ENCODE results near the gene RILPL2. TPM values are rescaled to one million over a fixed set of nuclear protein-coding genes. Genes with fewer than 3 reads are reported as not detected.
"Not testable (repeated sequence)": the region's sequence is repeated elsewhere in the genome, so short reads cannot be mapped to it uniquely, and the experiment has no call there.

RILPL2 gene, protein sequence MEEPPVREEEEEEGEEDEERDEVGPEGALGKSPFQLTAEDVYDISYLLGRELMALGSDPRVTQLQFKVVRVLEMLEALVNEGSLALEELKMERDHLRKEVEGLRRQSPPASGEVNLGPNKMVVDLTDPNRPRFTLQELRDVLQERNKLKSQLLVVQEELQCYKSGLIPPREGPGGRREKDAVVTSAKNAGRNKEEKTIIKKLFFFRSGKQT
- total RNA-seq (2014; rRNA removed; shearing (Covaris generic)), result 2.5 and 2.8 TPM in 2 replicates
- polyA plus RNA-seq (2016; fragmentation: Nextera tagmentation; extraction: Ambion mirVana), result 4.1 and 4.4 TPM in 2 replicates

- Histone ChIP-seq H3K9me2 (ENCODE audit: insufficient read depth) (no peaks in the 10 kb centered on the region), H3K27me3 (replicated peaks; ENCODE audit: insufficient read depth) (no peaks in the 10 kb centered on the region), H3K4me1 (ENCODE audit: insufficient read depth) (0 out of 2 replicates have a peak, but pooled peaks cover 4% of the 10 kb centered on the region), H2AFZ (peak within 1 kb of the TSS; percentile 87), H4K20me1 (ENCODE audit: insufficient read depth) (no peaks in the 10 kb centered on the region), H3K36me3 (ENCODE audit: low read depth) (no peaks in the 10 kb centered on the region), H3F3A (ENCODE audit: insufficient read depth) (no peaks in the 10 kb centered on the region), H3K27ac (peak within 1 kb of the TSS; percentile 64), H3K9me3 (ENCODE audit: low read depth) (no peaks in the 10 kb centered on the region), H3K4me3 (peak within 1 kb of the TSS; percentile 91), H3K9ac (peak within 1 kb of the TSS; percentile 88), H3K79me2 (ENCODE audit: insufficient read depth) (peaks cover 43% of the 10 kb centered on the region), H3K4me2 (ENCODE audit: unreplicated experiment) (peak within 1 kb of the TSS; percentile 95)
- TF ChIP-seq EZH2phosphoT487 (IDR thresholded peaks at IDR 0.05; ENCODE audit: insufficient read depth, low read depth), result no peak
- TF ChIP-seq EZH2 (IDR thresholded peaks at IDR 0.05; ENCODE audit: insufficient read depth, poor library complexity, severe bottlenecking), result no peak
- in situ Hi-C loops (cut with MboI), result no loop called here
- WGBS, 2 experiments (ENCODE audit: low coverage in 1 of 2, low lambda C conversion rate in 2 of 2, missing lambda C conversion rate in 2 of 2), result 1% methylated on average over 41 to 69 of the region's 69 CpGs
- peak; percentile 93 for DNase-seq
Measured at GRCh38 chr12:123436017-123436964, at the start of gene RILPL2. RILPL2 (minus strand) TSS chr12:123436684; CDS start chr12:123436420, 264 bp downstream.

GRCh38 chr12:123485756-123486155, 49.3 kb upstream of the RILPL2 start:
- in situ Hi-C loops (cut with MboI), result no loop called here
- no peaks in the 10 kb centered on the region for H3K4me1 ChIP-seq (ENCODE audit: insufficient read depth)
- H3K79me2 ChIP-seq (ENCODE audit: insufficient read depth), result no peaks in the 10 kb centered on the region
- no peak overlapping the region for H3K4me3 ChIP-seq
- no peak overlapping the region for H3K9ac ChIP-seq
- H3K9me3 ChIP-seq (ENCODE audit: low read depth), result no peaks in the 10 kb centered on the region
- no peaks in the 10 kb centered on the region for H3K9me2 ChIP-seq (ENCODE audit: insufficient read depth)
- no peak for DNase-seq
- H3K36me3 ChIP-seq (ENCODE audit: low read depth), result no peaks in the 10 kb centered on the region
- TF ChIP-seq EZH2phosphoT487 (IDR thresholded peaks at IDR 0.05; ENCODE audit: insufficient read depth, low read depth) (no peak), EZH2 (IDR thresholded peaks at IDR 0.05; ENCODE audit: insufficient read depth, poor library complexity, severe bottlenecking) (no peak)
- no peak overlapping the region for H3K27ac ChIP-seq
- H3K27me3 ChIP-seq (replicated peaks; ENCODE audit: insufficient read depth), result no peaks in the 10 kb centered on the region
- no peaks in the 10 kb centered on the region for H4K20me1 ChIP-seq (ENCODE audit: insufficient read depth)
- H3F3A ChIP-seq (ENCODE audit: insufficient read depth), result no peaks in the 10 kb centered on the region
- 77 to 88% methylated on average over 14 of the region's 14 CpGs for WGBS, 2 experiments (ENCODE audit: low coverage in 1 of 2, low lambda C conversion rate in 2 of 2, missing lambda C conversion rate in 2 of 2)
- H2AFZ ChIP-seq, result no peak overlapping the region
- no peak overlapping the region for H3K4me2 ChIP-seq (ENCODE audit: unreplicated experiment)

GRCh38 chr12:123483602-123484248, 47.2 kb upstream of the RILPL2 start:
- no peaks in the 10 kb centered on the region for H3K9me2 ChIP-seq (ENCODE audit: insufficient read depth)
- H3K27ac ChIP-seq, result no peak overlapping the region
- no peaks in the 10 kb centered on the region for H4K20me1 ChIP-seq (ENCODE audit: insufficient read depth)
- H3F3A ChIP-seq (ENCODE audit: insufficient read depth), result no peaks in the 10 kb centered on the region
- 77 to 83% methylated on average over 11 to 18 of the region's 18 CpGs for WGBS, 2 experiments (ENCODE audit: low coverage in 1 of 2, low lambda C conversion rate in 2 of 2, missing lambda C conversion rate in 2 of 2)
- TF ChIP-seq EZH2 (IDR thresholded peaks at IDR 0.05; ENCODE audit: insufficient read depth, poor library complexity, severe bottlenecking), result no peak
- TF ChIP-seq EZH2phosphoT487 (IDR thresholded peaks at IDR 0.05; ENCODE audit: insufficient read depth, low read depth), result no peak
- DNase-seq, result no peak
- no peak overlapping the region for H3K9ac ChIP-seq
- no peaks in the 10 kb centered on the region for H3K9me3 ChIP-seq (ENCODE audit: low read depth)
- no peaks in the 10 kb centered on the region for H3K27me3 ChIP-seq (replicated peaks; ENCODE audit: insufficient read depth)
- no peaks in the 10 kb centered on the region for H3K36me3 ChIP-seq (ENCODE audit: low read depth)
- in situ Hi-C loops (cut with MboI), result no loop called here
- H3K4me3 ChIP-seq, result no peak overlapping the region
- no peaks in the 10 kb centered on the region for H3K79me2 ChIP-seq (ENCODE audit: insufficient read depth)
- H2AFZ ChIP-seq, result no peak overlapping the region
- H3K4me1 ChIP-seq (ENCODE audit: insufficient read depth), result no peaks in the 10 kb centered on the region
- H3K4me2 ChIP-seq (ENCODE audit: unreplicated experiment), result no peak overlapping the region

DNA sequence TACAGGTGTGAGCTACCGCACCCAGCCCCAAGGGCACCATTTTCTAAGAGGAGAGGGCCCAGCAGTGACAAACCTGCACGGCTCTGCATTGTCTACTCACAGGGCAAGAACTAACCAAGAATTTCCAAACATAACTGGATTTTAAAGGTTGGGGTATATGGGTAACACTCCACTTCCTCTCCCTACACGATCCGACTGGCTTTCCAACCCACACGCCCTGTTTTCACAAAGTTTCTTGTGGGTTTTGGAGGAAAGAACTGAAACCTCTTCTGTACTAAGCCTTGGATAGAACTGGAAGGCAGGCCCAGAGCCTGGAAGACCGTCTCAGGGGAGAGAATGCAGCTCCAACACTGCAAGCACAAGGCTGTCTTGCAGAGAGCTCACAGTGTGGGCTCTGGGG, 46.4 kb upstream of the RILPL2 start:
- no peaks in the 10 kb centered on the region for H3F3A ChIP-seq (ENCODE audit: insufficient read depth)
- H3K79me2 ChIP-seq (ENCODE audit: insufficient read depth), result no peaks in the 10 kb centered on the region
- no peak for DNase-seq
- no peaks in the 10 kb centered on the region for H3K9me2 ChIP-seq (ENCODE audit: insufficient read depth)
- no peaks in the 10 kb centered on the region for H3K9me3 ChIP-seq (ENCODE audit: low read depth)
- no peaks in the 10 kb centered on the region for H4K20me1 ChIP-seq (ENCODE audit: insufficient read depth)
- H3K4me2 ChIP-seq (ENCODE audit: unreplicated experiment), result no peak overlapping the region
- H3K36me3 ChIP-seq (ENCODE audit: low read depth), result no peaks in the 10 kb centered on the region
- no peak overlapping the region for H2AFZ ChIP-seq
- in situ Hi-C loops (cut with MboI), result no loop called here
- TF ChIP-seq EZH2phosphoT487 (IDR thresholded peaks at IDR 0.05; ENCODE audit: insufficient read depth, low read depth), result no peak
- TF ChIP-seq EZH2 (IDR thresholded peaks at IDR 0.05; ENCODE audit: insufficient read depth, poor library complexity, severe bottlenecking), result no peak
- no peak overlapping the region for H3K27ac ChIP-seq
- H3K9ac ChIP-seq, result no peak overlapping the region
- no peaks in the 10 kb centered on the region for H3K4me1 ChIP-seq (ENCODE audit: insufficient read depth)
- H3K27me3 ChIP-seq (replicated peaks; ENCODE audit: insufficient read depth), result no peaks in the 10 kb centered on the region
- no peak overlapping the region for H3K4me3 ChIP-seq
- 86 to 91% methylated on average over 6 of the region's 6 CpGs for WGBS, 2 experiments (ENCODE audit: low coverage in 1 of 2, low lambda C conversion rate in 2 of 2, missing lambda C conversion rate in 2 of 2)

GRCh38 chr12:123481251-123481650, 44.8 kb upstream of the RILPL2 start:
- H3F3A ChIP-seq (ENCODE audit: insufficient read depth); DNase-seq; H3K27ac ChIP-seq; H3K9ac ChIP-seq; H3K79me2 ChIP-seq (ENCODE audit: insufficient read depth); H3K9me3 ChIP-seq (ENCODE audit: low read depth); H2AFZ ChIP-seq; H4K20me1 ChIP-seq (ENCODE audit: insufficient read depth); H3K9me2 ChIP-seq (ENCODE audit: insufficient read depth); H3K4me3 ChIP-seq; H3K4me2 ChIP-seq (ENCODE audit: unreplicated experiment); H3K4me1 ChIP-seq (ENCODE audit: insufficient read depth); H3K36me3 ChIP-seq (ENCODE audit: low read depth); H3K27me3 ChIP-seq (replicated peaks; ENCODE audit: insufficient read depth); in situ Hi-C loops (cut with MboI): not testable (repeated sequence)
- WGBS, 2 experiments (ENCODE audit: low coverage in 1 of 2, low lambda C conversion rate in 2 of 2, missing lambda C conversion rate in 2 of 2), result 79 to 80% methylated on average over 4 to 5 of the region's 5 CpGs

All from GM23248 (cell line).